HCT116 (cell line): ENCODE measurements around the gene TSPOAP1. TPM values are rescaled to one million over a fixed set of nuclear protein-coding genes. Genes with fewer than 3 reads are reported as not detected.

ENCODE experiments used
- ATAC-seq: fragments of 200-7000 bp; cut with Tn5 transposase; 2 replicates; pipeline ENCODE4 v1.9.1; 2020; ENCODE audit warnings: mild to moderate bottlenecking, moderate library complexity
- BruUV-seq: library from RNA; stranded (reverse); fragments of 400-500 nt; replicated peaks from 2 replicates; lab custom pipeline; 2021; lab: Mats Ljungman, UMichigan
- CTCF ChIA-PET: fragments of 300-600 bp; sonication (Branson Sonifier 250); formaldehyde crosslinking; loops from one replicate; lab custom pipeline; 2021; ENCODE audit warnings: antibody characterized with exemption; lab: Charles Lee
- POLR2A ChIA-PET: fragments of 300-600, 350-600 bp; sonication (Branson Sonifier 250); formaldehyde crosslinking; loops from one replicate; lab custom pipeline; 2021; ENCODE audit warnings: antibody characterized with exemption; lab: Charles Lee
- RAD21 ChIA-PET, 2 experiments: fragments of 300-600 bp; sonication (Branson Sonifier 250); formaldehyde crosslinking; loops; one replicate each; lab custom pipeline; 2023; ENCODE audit warnings: low total read pairs in 2 of 2; ENCODE audit not compliant: uncharacterized antibody in 2 of 2, unreplicated experiment in 2 of 2, low non-redundant PET in 1 of 2; lab: Charles Lee
- DNase-seq: peaks from one replicate; pipeline ENCODE4 v3.0.0-alpha.2; 2010; ENCODE audit warnings: low read depth, low spot score
- H2AFZ ChIP-seq: fragments of 200-600 bp; shearing (Covaris generic), sonication (generic); 2 replicates; pipeline ENCODE4 v1.6.1; 2017; ENCODE audit warnings: low read depth, mixed run types, mixed read lengths, antibody characterized with exemption, low read length; ENCODE audit not compliant: poor library complexity, severe bottlenecking
- H3K27ac ChIP-seq: 2 replicates; pipeline ENCODE4 v1.5.1; 2012; ENCODE audit warnings: low read depth, low read length
- H3K27me3 ChIP-seq: fragments of 200-600 bp; sonication (generic); 2 replicates; pipeline ENCODE4 v1.6.1; 2016; ENCODE audit warnings: mixed run types, low read length, mixed read lengths; ENCODE audit not compliant: insufficient read depth
- H3K36me3 ChIP-seq, 2 experiments: fragments of 200-500 bp in 1 of 2; fragments of 200-600 bp in 1 of 2; sonication (Bioruptor generic) in 1 of 2; sonication (generic) in 1 of 2; 2 replicates each; pipeline versions ENCODE4 v1.5.1 to v1.6.1; 2014 to 2016; ENCODE audit warnings: low read length in 2 of 2, inconsistent platforms in 1 of 2, mixed read lengths in 1 of 2, mixed run types in 1 of 2; ENCODE audit not compliant: insufficient read depth in 2 of 2, control insufficient read depth in 1 of 2
- H3K4me1 ChIP-seq, 2 experiments: fragments of 200-600 bp in 1 of 2; sonication (generic) in 1 of 2; 2 replicates each; pipeline versions ENCODE4 v1.5.1 to v1.6.1; 2012 to 2017; ENCODE audit warnings: low read length in 2 of 2, inconsistent platforms in 1 of 2, mild to moderate bottlenecking in 1 of 2, mixed read lengths in 1 of 2, mixed run types in 1 of 2, moderate library complexity in 1 of 2; ENCODE audit not compliant: insufficient read depth in 2 of 2, control insufficient read depth in 1 of 2
- H3K4me2 ChIP-seq: fragments of 200-600 bp; sonication (generic); 2 replicates; pipeline ENCODE4 v1.6.1; 2017; ENCODE audit warnings: mixed run types, low read length, mixed read lengths
- H3K4me3 ChIP-seq, 2 experiments: fragments of 200-600 bp in 1 of 2; sonication (generic) in 1 of 2; replicated peaks in 1 of 2; 2 replicates each; pipeline ENCODE4 v1.5.1; 2011 to 2016; ENCODE audit warnings: low read length in 2 of 2, control low read depth in 1 of 2, low read depth in 1 of 2, mild to moderate bottlenecking in 1 of 2, mixed read lengths in 1 of 2, mixed run types in 1 of 2
- H3K79me2 ChIP-seq: fragments of 200-600 bp; sonication (generic); 2 replicates; pipeline ENCODE4 v1.6.1; 2017; ENCODE audit warnings: mild to moderate bottlenecking, mixed run types, low read length, moderate library complexity, mixed read lengths; ENCODE audit not compliant: insufficient read depth
- H3K9ac ChIP-seq: fragments of 200-600 bp; sonication (generic); 2 replicates; pipeline ENCODE4 v1.6.1; 2016; ENCODE audit warnings: low read length, mixed read lengths
- H3K9me2 ChIP-seq: fragments of 200-600 bp; sonication (generic), shearing (Covaris generic); 2 replicates; pipeline ENCODE4 v1.6.1; 2017; ENCODE audit warnings: mixed run types, mild to moderate bottlenecking, moderate library complexity; ENCODE audit not compliant: insufficient read depth
- H3K9me3 ChIP-seq, 2 experiments: fragments of 200-500 bp in 1 of 2; fragments of 200-600 bp in 1 of 2; sonication (Bioruptor generic) in 1 of 2; sonication (generic) in 1 of 2; 2 replicates each; pipeline ENCODE4 v1.6.1; 2014 to 2017; ENCODE audit warnings: low read length in 2 of 2, mixed read lengths in 2 of 2, inconsistent platforms in 1 of 2, low read depth in 1 of 2, mild to moderate bottlenecking in 1 of 2, mixed run types in 1 of 2, moderate library complexity in 1 of 2; ENCODE audit not compliant: control insufficient read depth in 1 of 2, insufficient read depth in 1 of 2
- H4K20me1 ChIP-seq: fragments of 200-600 bp; sonication (generic), shearing (Covaris generic); 2 replicates; pipeline ENCODE4 v1.6.1; 2017; ENCODE audit warnings: mixed run types, mild to moderate bottlenecking, moderate library complexity; ENCODE audit not compliant: insufficient read depth
- CBX3 ChIP-seq: IDR thresholded peaks from 2 replicates; pipeline ENCODE4 v1.6.1; 2012; ENCODE audit warnings: low read depth
- CEBPB ChIP-seq: IDR thresholded peaks from 2 replicates; pipeline ENCODE4 v1.6.1; 2012; ENCODE audit warnings: low read depth
- EGR1 ChIP-seq: IDR thresholded peaks from 2 replicates; pipeline ENCODE4 v1.6.1; 2012; ENCODE audit warnings: low read depth
- EZH2 ChIP-seq: fragments of 200-600 bp; sonication (generic); IDR thresholded peaks from 2 replicates; pipeline ENCODE4 v1.6.1; 2017; ENCODE audit warnings: antibody characterized with exemption, mixed run types
- POLR2A ChIP-seq: IDR thresholded peaks from 2 replicates; pipeline ENCODE4 v1.7.0; 2011; ENCODE audit warnings: borderline replicate concordance; ENCODE audit not compliant: insufficient read depth, insufficient read length; ENCODE audit errors: extremely low read depth
- POLR2AphosphoS5 ChIP-seq: IDR thresholded peaks from 2 replicates; pipeline ENCODE4 v1.6.1; 2011; ENCODE audit warnings: mild to moderate bottlenecking, low read depth, low read length, moderate library complexity
- REST ChIP-seq: IDR thresholded peaks from 2 replicates; pipeline ENCODE4 v1.6.1; 2012; ENCODE audit warnings: low read depth
- SP1 ChIP-seq: IDR thresholded peaks from 2 replicates; pipeline ENCODE4 v1.6.1; 2012; ENCODE audit warnings: low read depth
- YY1 ChIP-seq: IDR thresholded peaks from 2 replicates; pipeline ENCODE4 v1.6.1; 2011; ENCODE audit warnings: low read length, low read depth, moderate library complexity, mild to moderate bottlenecking; ENCODE audit not compliant: insufficient replicate concordance; ENCODE audit errors: extremely low read depth
- ZBTB33 ChIP-seq: IDR thresholded peaks from 2 replicates; pipeline ENCODE4 v1.6.1; 2011; ENCODE audit warnings: mild to moderate bottlenecking, low read length, moderate library complexity; ENCODE audit not compliant: insufficient replicate concordance; ENCODE audit errors: extremely low read depth
- ZNF274 ChIP-seq: fragments of 200-500 bp; sonication (Bioruptor generic); IDR thresholded peaks from 2 replicates; pipeline ENCODE4 v1.6.1; 2014; ENCODE audit warnings: mild to moderate bottlenecking, low read depth, low read length, inconsistent platforms
- intact Hi-C: fragments of 100-400 bp; cut with micrococcal nuclease; formaldehyde crosslinking; loops from 2 replicates; pipeline ENCODE4 v1.10.0; 2022
- total RNA-seq: library from RNA; stranded (reverse); gene quantifications from one replicate; pipeline ENCODE4 v1.2.1, GENCODE V29; 2021; ENCODE audit not compliant: unreplicated experiment
- TF ChIP-seq, protein P1 (sequence below), 3 experiments: fragments of 200-600 bp in 1 of 3; sonication (generic) in 1 of 3; IDR thresholded peaks in 2 of 3; conservative IDR thresholded peaks in 1 of 3; 2 replicates each; pipeline ENCODE4 v1.5.1; 2012 to 2017; ENCODE audit warnings: low read depth in 2 of 3, low read length in 2 of 3, antibody characterized with exemption in 1 of 3, borderline replicate concordance in 1 of 3, control low read depth in 1 of 3, mild to moderate bottlenecking in 1 of 3, mixed read lengths in 1 of 3, mixed run types in 1 of 3, moderate library complexity in 1 of 3; ENCODE audit not compliant: insufficient read depth in 1 of 3

TSPOAP1 gene
- total RNA-seq, 1 experiment from 2014 or later: 0.27 TPM

- Histone ChIP-seq H3K4me1 (peaks cover 26 to 31% of the 10 kb centered on the region in 2 experiments), H4K20me1 (no peaks in the 10 kb centered on the region), H3K9ac (no peak overlapping the region), H3K79me2 (peaks cover 58% of the 10 kb centered on the region), H3K4me3 (no peak overlapping the region), H2AFZ (no peak overlapping the region), H3K27me3 (no peaks in the 10 kb centered on the region), H3K9me3 (no peaks in the 10 kb centered on the region), H3K27ac (peak overlapping the region; percentile 46; the same call in 1 of the 2 replicates), H3K9me2 (no peaks in the 10 kb centered on the region), H3K4me2 (peak overlapping the region; percentile 45; the same call in 1 of the 2 replicates), H3K36me3 (peaks cover 20 to 52% of the 10 kb centered on the region in 2 experiments; a peak in 3 of 4 replicates)
- intact Hi-C loops: no loop called here
- BruUV-seq: no TSS peak
- DNase-seq (no peak), ATAC-seq (no peak)
- ChIA-PET RAD21 (no interaction called here), POLR2A (interaction anchor here (1.5 kb wide), 1 partner anchor 15 kb away, joined by 4 read pairs; the partner anchor contains the start of gene SUPT4H1), CTCF (no interaction called here)
- no peak for TF ChIP-seq ZBTB33
- no peak for TF ChIP-seq ZNF274
- TF ChIP-seq CEBPB: no peak
- TF ChIP-seq SP1: no peak
- TF ChIP-seq POLR2AphosphoS5: no peak
- TF ChIP-seq CBX3: no peak
- TF ChIP-seq POLR2A: no peak
- TF ChIP-seq EGR1: no peak
- TF ChIP-seq, protein P1, sequence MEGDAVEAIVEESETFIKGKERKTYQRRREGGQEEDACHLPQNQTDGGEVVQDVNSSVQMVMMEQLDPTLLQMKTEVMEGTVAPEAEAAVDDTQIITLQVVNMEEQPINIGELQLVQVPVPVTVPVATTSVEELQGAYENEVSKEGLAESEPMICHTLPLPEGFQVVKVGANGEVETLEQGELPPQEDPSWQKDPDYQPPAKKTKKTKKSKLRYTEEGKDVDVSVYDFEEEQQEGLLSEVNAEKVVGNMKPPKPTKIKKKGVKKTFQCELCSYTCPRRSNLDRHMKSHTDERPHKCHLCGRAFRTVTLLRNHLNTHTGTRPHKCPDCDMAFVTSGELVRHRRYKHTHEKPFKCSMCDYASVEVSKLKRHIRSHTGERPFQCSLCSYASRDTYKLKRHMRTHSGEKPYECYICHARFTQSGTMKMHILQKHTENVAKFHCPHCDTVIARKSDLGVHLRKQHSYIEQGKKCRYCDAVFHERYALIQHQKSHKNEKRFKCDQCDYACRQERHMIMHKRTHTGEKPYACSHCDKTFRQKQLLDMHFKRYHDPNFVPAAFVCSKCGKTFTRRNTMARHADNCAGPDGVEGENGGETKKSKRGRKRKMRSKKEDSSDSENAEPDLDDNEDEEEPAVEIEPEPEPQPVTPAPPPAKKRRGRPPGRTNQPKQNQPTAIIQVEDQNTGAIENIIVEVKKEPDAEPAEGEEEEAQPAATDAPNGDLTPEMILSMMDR (IDR thresholded peaks at IDR 0.05 in 2 of 3, conservative IDR thresholded peaks at IDR 0.05 in 1 of 3; ENCODE audit: borderline replicate concordance in 1 of 3, insufficient read depth in 1 of 3, low read depth in 2 of 3, low read length in 2 of 3): no peak
- TF ChIP-seq EZH2: no peak
- no peak for TF ChIP-seq YY1
- no peak for TF ChIP-seq REST
Measured at GRCh38 chr17:58365980-58366595, 37.5 kb upstream of the TSPOAP1 start.
